RCC 7860 (cell line): ENCODE data around the gene SPDYA.

Source experiments
- DNase-seq: peaks from one replicate; pipeline ENCODE4 v3.0.0-alpha.2; 2015; ENCODE audit warnings: low spot score
- FAIRE-seq: peaks from 2 replicates; lab custom pipeline; 2012; peaks lifted over from hg19 to GRCh38; lab: Jason Lieb, UNC

SPDYA gene

GRCh38 chr2:28824207-28824606, 13.6 kb downstream of the SPDYA start:
- FAIRE-seq (no peak), DNase-seq (no peak)

- DNase-seq (no peak), FAIRE-seq (no peak)
These were observed 14.2 kb downstream of the SPDYA start for GRCh38 chr2:28824870-28825269.

DNA sequence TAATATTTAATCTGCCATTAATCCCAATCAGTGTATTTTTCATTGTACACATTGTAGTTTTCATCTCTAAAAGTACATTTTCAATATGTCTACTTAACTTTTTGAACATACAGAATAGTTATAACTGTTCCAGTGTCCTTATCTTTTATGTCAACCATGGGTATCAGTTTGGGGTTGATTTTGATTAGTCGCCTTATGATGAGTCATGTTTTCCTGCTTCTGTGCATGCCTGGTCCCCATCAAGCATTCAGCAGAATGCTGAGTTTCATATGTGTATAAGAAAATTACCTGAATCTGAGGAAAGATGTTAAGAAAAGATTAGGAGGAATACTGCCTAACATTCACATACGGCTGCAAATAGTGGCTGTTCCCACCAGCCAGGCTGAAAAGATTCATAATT, 17.7 kb downstream of the SPDYA start:
- FAIRE-seq (peak; percentile 58), DNase-seq (no peak)

DNA sequence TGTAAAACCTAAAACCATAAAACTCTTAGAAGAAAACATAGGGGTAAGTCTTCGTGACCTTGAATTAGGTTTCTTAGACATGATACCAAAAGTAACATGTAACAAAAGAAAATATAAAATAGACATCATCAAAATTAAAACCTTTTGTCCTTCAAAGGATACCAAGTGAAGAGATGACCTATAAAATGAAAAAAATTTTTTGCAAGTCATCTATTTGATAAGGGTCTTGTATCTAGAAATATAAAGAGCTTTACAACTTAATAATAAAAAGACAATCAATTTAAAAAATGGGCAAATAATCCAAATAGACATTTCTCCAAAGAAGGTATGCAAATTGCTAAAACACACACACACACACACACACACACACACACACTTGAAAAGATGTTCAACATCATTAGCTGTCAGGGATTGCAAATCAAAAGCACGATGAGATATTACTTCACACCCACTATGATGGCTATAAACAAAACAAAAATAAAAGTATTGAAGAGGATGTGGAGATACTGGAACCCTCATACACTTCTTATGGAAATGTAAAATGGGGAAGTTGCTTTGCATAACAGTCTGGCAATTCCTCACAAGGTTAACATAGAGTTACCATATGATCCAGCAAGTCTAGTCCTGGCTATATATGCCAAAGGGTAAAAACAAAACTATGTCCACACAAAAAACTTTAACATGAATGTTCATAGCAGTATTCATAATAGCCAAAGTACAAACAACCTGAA, 23.3 kb downstream of the SPDYA start:
- FAIRE-seq (no peak), DNase-seq (no peak)

DNA sequence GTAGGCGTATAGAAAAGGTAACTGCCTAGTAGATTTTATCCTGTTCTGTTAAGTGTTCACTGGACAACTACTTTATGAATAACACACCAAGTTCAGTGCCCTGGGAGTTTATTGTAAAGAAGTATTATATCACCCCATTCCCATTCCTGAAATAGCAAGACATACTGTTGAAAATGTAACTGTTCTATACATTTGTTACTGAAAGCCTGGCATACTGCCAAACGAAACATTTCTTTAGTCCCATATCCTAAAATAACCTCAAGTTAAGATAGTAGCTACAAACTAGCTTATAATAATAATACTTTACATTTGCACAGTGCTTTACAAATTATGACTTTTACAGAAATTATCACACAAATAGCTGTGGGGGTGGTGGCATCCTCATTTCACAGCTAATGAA, 25.1 kb downstream of the SPDYA start:
- FAIRE-seq (no peak), DNase-seq (no peak)

DNA sequence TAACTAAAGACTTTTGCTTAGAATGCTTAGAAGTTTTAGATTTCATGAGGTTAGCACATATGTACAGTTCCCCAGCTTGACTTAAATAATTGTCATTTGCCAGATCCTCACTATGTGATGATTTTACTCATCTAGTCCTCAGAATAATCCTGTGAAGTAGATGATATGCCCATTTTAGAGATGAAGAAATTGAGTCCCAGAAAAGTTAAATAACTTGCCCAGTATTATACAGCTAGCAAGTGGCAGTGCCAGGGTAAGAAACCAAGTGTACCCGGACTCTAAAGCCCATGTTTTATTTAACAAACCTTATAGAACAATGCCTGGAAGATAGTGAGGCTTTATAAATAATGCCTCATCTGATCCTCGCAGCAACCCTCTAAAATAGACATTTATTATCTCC, 28.3 kb downstream of the SPDYA start:
- FAIRE-seq: no peak
- DNase-seq: no peak

GRCh38 chr2:28842042-28842441, 31.4 kb downstream of the SPDYA start:
- FAIRE-seq (no peak), DNase-seq (no peak)

DNA sequence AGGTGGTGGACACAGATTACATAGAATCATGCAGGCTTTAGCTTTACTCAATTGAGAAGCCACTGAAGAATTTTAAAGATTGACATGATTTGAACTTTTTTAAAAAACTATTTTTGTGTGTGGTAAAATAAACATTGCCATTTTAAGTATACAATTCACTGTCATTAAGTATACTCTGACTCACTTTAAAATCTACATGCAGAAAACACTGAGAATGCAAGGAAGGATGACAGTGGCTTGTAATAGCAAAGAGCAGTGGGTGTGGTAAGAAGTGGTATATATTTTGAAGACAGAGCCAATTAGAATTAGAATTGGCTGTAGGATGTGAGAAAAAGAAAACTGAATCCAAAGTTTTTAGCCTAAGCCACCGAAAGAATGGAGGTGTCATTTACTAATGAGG, 44.6 kb downstream of the SPDYA start:
- DNase-seq (no peak), FAIRE-seq (no peak)

DNA sequence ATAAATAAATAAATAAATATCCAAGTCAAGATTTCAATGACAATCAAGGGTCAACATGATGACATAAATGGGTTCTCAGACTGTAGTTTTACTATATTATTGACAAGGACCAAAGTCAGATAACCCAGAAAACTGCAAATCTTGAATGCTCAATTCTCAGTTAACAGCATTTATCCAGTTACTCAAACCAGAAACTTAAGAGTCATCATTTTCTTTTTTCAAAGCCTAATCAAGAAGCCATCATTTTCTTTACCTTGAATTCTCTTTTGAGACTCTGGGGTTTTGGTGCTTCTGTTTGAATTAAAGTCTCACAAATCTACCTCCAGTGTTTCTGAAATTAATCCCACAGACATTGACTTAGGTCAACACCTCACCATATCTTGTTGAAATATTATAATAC, 45.3 kb downstream of the SPDYA start:
- FAIRE-seq (no peak), DNase-seq (no peak)

GRCh38 chr2:28868611-28869010, 58.0 kb downstream of the SPDYA start:
- DNase-seq (no peak), FAIRE-seq (no peak)

DNA sequence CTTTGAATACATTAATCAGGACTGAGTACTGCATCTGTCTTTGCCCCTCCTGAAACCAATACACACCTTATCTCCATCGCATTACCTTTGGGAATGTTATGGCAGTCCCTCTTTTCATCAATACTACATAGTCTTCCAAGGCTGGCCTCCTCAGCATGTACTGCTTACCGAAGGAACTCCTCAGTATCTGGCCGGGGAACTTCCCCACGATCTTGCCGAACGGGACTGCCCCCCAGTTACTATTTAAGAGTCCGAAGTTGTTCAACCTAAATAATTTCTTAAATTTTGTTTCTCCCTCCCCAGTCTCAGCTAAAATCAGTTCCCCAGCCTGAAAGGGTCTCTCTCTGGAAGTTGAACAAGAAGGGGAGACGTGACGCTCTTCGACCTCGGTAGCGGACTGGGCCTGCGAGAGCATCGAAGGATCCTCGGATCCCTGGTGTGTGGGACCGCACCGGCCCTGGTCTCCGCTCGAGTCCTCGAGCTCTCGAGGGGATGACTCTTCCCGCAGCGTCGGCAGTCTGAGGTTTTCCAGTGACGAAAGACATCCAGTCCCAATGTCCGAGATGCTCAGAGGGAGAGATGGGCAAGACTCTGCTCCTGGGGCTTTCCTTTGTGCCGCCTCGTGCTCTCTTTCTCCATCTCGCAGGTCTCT, 59.0 kb downstream of the SPDYA start:
- DNase-seq (peak; percentile 25), FAIRE-seq (no peak)

GRCh38 chr2:28870146-28870891, 59.7 kb downstream of the SPDYA start, which contains the start of gene TRMT61B:
Gene TRMT61B, minus strand, starts transcription at chr2:28870309. Its CDS starts 32 bp downstream, at chr2:28870277.
- FAIRE-seq (peak; percentile 16), DNase-seq (peak; percentile 90)

DNA sequence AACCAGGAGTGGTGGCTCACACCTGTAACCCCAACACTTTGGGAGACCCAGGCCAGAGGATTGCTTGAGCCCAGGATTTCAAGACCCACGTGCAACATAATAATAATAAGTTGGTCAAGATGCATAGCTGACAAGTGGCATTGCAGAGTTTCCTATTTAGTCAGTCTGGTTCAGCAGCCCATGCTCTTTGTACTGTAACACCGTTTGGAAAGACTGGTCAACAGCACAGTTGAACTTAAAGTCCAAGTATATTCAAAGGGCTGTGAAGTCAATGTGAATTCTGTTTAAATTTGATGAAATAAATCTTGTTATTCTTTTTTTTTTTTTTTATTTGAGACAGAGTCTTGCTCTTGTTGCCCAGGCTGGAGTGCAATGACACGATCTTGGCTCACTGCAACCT, 61.0 kb downstream of the SPDYA start:
- no peak for DNase-seq
- no peak for FAIRE-seq

GRCh38 chr2:28880193-28880592, 69.6 kb downstream of the SPDYA start:
- DNase-seq: no peak
- no peak for FAIRE-seq

DNA sequence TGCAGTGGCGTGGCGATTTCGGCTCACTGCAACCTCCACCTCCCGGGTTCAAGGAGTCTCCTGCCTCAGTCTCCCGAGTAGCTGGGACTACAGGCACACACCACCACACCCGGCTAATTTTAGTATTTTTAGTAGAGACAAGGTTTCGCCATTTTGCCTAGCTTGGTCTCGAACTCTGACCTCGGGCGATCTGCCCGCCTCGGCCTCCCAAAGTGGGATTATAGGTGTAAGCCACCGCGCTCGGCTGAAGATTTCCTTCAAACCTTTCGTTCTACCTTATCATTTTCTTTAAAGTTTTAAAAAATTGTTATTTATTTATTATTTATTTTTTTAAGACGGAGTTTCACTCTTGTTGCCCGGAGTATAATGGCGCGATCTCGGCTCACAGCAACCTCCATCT, 82.9 kb downstream of the SPDYA start:
- FAIRE-seq: no peak

GRCh38 chr2:28894470-28895188, 84.0 kb downstream of the SPDYA start, which contains the start of gene WDR43:
Gene WDR43, plus strand, starts transcription at chr2:28894667. Its CDS starts 32 bp downstream, at chr2:28894699.
- peak; percentile 82 for FAIRE-seq
- DNase-seq: peak; percentile 99

More for the DNA sequence above, 82.9 kb downstream of the SPDYA start:
- no peak for DNase-seq

- FAIRE-seq (no peak), DNase-seq (peak; percentile 53)
These were observed 84.7 kb downstream of the SPDYA start for GRCh38 chr2:28895189-28895893.

DNA sequence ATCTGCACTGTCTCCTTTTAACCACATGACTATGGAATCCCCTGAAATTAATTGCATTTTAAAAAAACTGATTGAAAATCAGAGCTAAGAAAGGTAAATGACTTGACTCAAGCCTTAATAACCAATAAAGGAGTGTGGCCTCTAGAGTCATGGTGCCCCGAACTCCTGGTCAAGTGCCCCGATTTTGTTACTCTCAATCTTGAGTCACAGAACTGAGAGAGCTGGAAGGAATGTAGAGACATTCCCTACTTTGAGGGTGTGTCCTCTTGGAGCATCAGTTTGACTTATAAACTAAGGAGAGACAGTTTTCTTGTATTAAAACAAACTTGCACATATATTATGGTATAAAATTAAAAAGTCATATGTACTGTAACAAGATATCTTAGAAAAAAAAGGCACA, 86.3 kb downstream of the SPDYA start:
- peak; percentile 42 for DNase-seq
- no peak for FAIRE-seq

DNA sequence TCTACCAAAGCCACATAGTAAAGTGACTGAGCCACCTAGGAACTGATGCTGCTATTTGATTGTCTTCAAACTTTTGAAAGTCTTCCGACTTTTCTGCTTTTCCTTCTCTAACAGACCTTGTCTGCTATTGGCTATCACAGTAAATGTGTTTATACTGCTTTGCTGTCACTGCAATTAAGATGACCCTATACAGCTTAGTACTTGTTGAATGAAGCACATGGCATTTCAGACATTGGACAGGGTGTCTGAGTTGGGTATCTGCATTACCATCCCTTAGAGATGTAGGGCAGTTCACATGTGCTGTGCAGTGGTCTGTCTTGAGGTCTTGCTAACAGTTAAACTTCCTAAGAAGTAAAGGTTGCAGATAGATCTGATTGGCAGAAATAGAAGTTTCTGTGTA, 87.4 kb downstream of the SPDYA start:
- FAIRE-seq (no peak), DNase-seq (no peak)
